ENCODE results near the gene ZER1. TPM values are rescaled to one million over a fixed set of nuclear protein-coding genes. Genes with fewer than 3 reads are reported as not detected.
A peak's percentile ranks its signal among the peaks of the same experiment; 100 is the strongest.
"Not testable (repeated sequence)": the region's sequence is repeated elsewhere in the genome, so short reads cannot be mapped to it uniquely, and the experiment has no call there.

ZER1 gene
- total RNA-seq: 47.0 and 54.2 TPM in 2 replicates
- polyA plus RNA-seq (2012): 42.1 TPM

DNA sequence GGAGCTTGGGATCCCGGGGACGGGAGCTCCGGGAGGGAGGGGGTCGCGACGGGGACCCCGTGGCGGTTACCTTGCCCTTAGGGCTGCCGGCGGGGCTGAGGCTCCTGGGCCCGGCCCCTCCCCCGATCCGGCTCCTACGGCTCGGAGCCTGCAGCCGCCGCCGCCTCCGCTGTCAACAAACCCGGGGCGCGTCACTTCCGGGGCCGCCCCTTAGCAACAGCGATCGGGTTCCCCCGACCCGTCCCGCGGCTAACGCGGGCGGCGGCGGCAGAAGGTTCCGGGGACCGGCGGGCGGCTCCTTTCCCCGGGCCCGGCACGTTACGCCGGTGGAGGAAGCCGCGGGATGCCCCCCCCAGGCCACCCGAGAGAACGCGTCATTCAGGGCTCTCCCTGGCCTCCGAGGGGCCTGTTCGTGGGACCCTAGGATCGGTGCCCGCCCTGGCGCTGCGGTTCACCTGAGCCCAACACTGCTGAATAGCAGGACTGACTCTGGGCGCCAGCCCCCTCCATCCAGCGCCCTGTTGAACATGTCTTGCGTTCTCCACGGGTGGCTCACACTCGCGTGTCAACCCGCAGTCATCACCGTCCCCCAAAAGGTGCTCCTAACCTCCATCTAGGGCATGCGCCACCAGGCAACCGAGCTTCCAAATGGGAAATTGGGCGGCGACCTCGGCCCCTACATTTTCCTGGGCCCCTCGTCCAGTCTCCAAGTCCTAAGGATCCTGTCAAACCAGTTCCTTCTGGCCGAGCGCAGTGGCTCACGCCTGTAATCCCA lies at the start of gene ZER1:
Gene ZER1 (minus strand): TSS at position 183 of the 775 bp plus-strand sequence. CDS start 16,362 bp downstream, outside the sequence.
- DNase-seq (ENCODE audit: low read depth): peak; percentile 90

- DNase-seq (ENCODE audit: low read depth): no peak
These were observed 49.2 kb upstream of the ZER1 start for GRCh38 chr9:128820665-128821583.

DNA sequence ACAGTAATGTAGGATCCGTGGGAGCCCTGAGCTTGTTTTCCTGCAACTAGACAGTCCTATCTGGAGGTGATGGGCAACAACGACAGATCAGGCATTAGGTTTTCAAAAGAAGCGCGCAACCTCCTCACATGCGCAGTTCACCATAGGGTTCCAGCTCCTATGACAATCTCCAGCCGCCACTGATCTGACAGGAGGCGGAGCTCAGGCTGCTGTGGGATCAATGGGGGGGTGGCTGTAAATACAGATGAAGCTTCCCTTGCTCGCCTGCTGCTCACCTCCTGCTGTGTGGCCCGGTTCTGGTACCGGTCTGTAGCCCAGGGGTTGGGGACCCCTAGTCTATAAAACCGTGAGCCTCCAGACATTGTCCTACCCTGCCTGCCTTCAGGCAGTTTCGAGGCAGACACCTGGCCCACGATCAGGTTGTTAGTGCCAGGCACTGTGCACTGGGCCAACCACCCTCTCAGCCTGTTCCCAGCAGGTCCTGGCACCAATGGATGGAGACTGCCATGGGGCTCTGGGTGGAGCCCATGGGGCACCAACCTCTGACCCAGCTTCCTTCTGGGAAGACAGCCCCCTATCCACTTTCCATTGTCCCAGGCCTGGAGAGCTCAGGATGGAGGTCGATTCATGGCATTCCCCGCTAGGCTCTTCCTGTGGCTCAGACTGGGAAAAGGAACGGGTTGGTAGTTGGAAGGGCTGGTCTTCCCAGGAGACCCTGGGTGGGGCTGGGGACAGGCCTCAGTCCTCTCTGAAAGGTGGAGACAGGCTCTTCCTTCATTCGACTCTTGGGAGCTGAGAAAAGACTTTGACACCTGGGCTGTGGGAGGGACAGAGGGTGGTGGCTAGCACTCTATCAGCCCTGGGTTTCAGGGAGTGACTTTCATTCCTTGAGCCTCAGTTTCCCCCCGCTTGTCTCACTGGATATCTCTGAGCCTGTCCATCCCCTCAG lies 48.3 kb upstream of the ZER1 start:
- DNase-seq (ENCODE audit: low read depth): no peak

DNA sequence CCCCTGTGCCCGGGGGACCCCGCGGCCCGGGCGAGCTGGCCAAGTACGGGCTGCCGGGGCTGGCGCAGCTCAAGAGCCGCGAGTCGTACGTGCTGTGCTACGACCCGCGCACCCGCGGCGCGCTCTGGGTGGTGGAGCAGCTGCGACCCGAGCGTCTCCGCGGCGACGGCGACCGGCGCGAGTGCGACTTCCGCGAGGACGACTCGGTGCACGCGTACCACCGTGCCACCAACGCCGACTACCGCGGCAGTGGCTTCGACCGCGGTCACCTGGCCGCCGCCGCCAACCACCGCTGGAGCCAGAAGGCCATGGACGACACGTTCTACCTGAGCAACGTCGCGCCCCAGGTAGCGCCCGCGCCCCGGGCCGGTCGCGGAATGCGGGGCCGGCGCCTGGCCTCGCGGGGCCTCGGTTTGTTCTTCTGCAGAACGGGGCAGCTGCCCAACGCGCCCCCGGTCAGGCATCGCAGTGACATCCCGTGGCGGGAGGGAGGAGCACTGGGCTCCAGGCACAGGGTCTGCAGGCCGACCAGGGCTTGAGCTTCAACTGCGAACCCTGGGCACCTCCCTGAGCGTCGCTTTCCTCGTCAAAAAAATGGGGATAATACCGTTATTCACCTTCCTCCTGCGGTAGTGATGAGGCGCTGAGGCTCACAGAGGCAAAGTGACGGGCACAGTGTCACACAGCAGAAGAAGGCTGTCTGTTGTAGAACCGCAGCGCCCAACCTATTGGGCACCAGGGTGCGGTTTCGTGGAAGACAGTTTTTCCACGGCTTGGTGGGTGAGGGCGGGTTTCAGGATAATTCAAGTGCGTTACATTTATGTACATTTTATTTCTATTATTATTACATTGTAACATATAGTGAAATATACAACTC lies 47.4 kb upstream of the ZER1 start:
- peak; percentile 58 for DNase-seq (ENCODE audit: low read depth)

DNA sequence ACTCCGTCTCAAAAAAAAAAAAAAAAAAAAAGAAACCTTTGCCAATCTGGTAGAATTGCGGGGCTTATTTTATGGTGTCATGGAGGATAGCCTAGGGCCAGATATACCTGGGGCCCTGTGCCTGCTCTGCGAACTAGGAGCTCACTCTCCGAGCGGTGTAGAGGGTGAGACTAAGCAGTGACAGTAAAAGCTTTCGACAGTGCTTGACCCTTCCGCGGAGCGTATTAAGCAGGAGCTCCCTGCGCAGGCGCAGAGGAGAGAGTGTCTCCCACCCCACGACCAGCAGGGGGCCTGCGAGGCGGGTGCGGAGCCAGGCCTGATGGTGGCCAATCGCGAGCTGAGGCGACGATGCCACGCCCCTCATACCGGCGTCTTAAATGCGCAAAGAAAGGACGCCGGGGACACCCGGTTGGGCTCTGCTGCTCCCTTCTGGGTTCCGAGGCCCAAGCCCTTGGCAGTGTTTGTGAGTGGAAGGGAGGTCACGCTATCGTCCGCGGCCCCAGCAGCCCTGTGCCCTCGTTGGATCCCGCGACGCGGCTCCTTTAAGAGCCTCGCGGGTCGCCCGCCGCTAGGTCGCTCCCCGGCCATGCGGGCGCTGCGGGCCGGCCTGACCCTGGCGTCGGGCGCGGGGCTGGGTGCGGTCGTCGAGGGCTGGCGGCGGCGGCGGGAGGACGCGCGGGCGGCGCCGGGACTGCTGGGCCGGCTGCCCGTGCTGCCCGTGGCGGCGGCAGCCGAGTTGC lies 46.5 kb upstream of the ZER1 start, which contains the start of gene ENDOG:
Gene ENDOG (plus strand): TSS at position 402 of the 740 bp plus-strand sequence. CDS start 185 bp downstream, at position 587.
- DNase-seq (ENCODE audit: low read depth): peak; percentile 98

- DNase-seq (ENCODE audit: low read depth): no peak
These were observed 39.1 kb upstream of the ZER1 start for GRCh38 chr9:128810873-128811272.

DNA sequence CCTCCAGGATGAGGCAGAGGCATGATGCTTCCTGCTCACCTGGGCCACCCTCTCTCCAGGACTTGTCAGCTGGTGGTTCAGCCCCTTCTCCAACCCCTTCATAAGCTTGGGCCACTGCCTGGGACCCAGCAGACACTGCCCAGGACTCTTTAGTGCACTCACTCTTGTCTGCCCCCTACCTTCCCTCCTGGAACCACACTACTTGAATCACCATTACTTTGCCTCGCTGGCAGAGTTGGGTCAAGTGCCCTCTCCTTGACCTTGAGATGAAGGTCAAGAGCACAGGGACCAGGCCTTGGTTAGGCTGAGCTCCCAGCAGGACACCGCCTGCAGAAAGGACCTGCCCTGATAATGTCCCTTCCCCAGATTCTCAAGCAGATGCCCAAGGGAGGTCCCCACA lies 38.1 kb upstream of the ZER1 start:
- no peak for DNase-seq (ENCODE audit: low read depth)

- no peak for DNase-seq (ENCODE audit: low read depth)
These were observed 37.4 kb upstream of the ZER1 start for GRCh38 chr9:128809036-128809599.

GRCh38 chr9:128808543-128808942 lies 36.8 kb upstream of the ZER1 start:
- no peak for DNase-seq (ENCODE audit: low read depth)

GRCh38 chr9:128807827-128808226 lies 36.1 kb upstream of the ZER1 start:
- DNase-seq (ENCODE audit: low read depth): no peak

DNA sequence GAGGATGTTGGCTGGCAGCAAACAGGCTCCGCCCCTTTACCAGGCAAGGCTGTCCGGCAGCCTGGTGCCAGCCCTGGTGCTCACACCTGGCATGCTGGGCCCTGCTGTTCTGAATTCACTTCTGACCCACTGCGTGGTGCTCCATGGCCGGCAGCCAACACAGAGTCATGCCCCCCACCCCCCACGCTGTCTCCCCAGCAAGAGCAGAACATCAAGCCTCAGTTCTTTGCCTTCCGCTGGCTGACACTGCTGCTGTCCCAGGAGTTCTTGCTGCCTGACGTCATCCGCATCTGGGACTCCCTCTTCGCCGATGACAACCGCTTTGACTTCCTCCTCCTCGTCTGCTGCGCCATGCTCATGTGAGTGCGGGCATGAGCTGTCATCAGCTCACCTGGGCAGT lies 33.9 kb upstream of the ZER1 start:
- no peak for DNase-seq (ENCODE audit: low read depth)

GRCh38 chr9:128802482-128802881 lies 30.8 kb upstream of the ZER1 start:
- DNase-seq (ENCODE audit: low read depth): no peak

- no peak for DNase-seq (ENCODE audit: low read depth)
These were observed 28.3 kb upstream of the ZER1 start for GRCh38 chr9:128800061-128800460.

GRCh38 chr9:128798896-128799295 lies 27.2 kb upstream of the ZER1 start:
- no peak for DNase-seq (ENCODE audit: low read depth)

DNA sequence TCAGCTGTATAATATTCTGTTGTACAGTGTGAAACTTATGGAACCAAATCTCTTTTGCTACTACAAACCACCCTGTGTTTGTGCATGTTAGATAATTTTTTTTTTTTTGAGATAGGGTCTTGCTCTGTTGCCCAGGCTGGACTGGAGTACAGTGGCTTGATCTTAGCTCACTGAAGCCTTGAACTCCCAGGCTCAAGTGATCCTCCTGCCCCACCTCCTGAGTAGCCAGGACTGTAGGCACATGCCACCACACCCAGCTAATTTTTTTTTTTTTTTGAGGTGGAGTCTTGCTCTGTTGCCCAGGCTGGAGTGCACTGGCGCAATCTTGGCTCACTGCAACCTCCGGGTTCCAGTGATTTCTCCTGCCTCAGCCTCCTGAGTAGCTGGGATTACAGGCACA lies 23.2 kb upstream of the ZER1 start:
- not testable (repeated sequence) for DNase-seq (ENCODE audit: low read depth)

GRCh38 chr9:128792978-128793686 lies 21.4 kb upstream of the ZER1 start:
- no peak for DNase-seq (ENCODE audit: low read depth)

- DNase-seq (ENCODE audit: low read depth): no peak
These were observed 20.4 kb upstream of the ZER1 start for GRCh38 chr9:128792134-128792533.

GRCh38 chr9:128790536-128790935 lies 18.8 kb upstream of the ZER1 start:
- no peak for DNase-seq (ENCODE audit: low read depth)
